Stomach (tissue), 9 donors: ENCODE results near the gene CRYBA1. TPM values are rescaled to one million over a fixed set of nuclear protein-coding genes. Genes with fewer than 3 reads are reported as not detected.

Experiments used
- DNase-seq, 2 donors: peaks; one replicate each; pipeline versions ENCODE4 v3.0.0 to v3.0.0-alpha.2; 2013 to 2019
- H3K27ac ChIP-seq, 5 donors: fragments of 200-600 bp in 4 of 5; sonication (generic) in 4 of 5; one replicate each; pipeline ENCODE4 v1.5.1; 2013 to 2019; ENCODE audit warnings: mild to moderate bottlenecking in 1 of 5, moderate library complexity in 1 of 5
- H3K27me3 ChIP-seq, 3 donors: fragments of 200-600 bp; sonication (generic); one replicate each; pipeline ENCODE4 v1.5.1; 2017 to 2019; ENCODE audit warnings: mixed run types in 1 of 3
- H3K36me3 ChIP-seq, 4 donors: fragments of 200-600 bp; sonication (generic); 1 replicate in 3 of 4; 2 replicates in 1 of 4; pipeline ENCODE4 v1.5.1; 2016 to 2019
- H3K4me1 ChIP-seq, 4 donors: fragments of 200-600 bp; sonication (generic); one replicate each; pipeline ENCODE4 v1.5.1; 2016 to 2019
- H3K4me3 ChIP-seq, 4 donors: fragments of 200-600 bp; sonication (generic) in 3 of 4; one replicate each; pipeline ENCODE4 v1.5.1; 2016 to 2019; ENCODE audit warnings: mild to moderate bottlenecking in 1 of 4
- H3K9me3 ChIP-seq, 4 donors: fragments of 200-600 bp; sonication (generic); one replicate each; pipeline ENCODE4 v1.5.1; 2016 to 2019
- EP300 ChIP-seq: sonication (generic); formaldehyde crosslinking; IDR thresholded peaks from one replicate; pipeline ENCODE4 v1.6.1; 2017; ENCODE audit warnings: antibody characterized with exemption
- POLR2A ChIP-seq, 4 donors: fragments of 450-650 bp; IDR thresholded peaks; one replicate each; pipeline ENCODE4 v1.6.1; 2016; ENCODE audit warnings: antibody characterized with exemption in 4 of 4, control low read depth in 2 of 4, mild to moderate bottlenecking in 1 of 4, moderate library complexity in 1 of 4
- POLR2AphosphoS5 ChIP-seq, 3 donors: sonication (generic); formaldehyde crosslinking; IDR thresholded peaks; one replicate each; pipeline ENCODE4 v1.6.1; 2016; ENCODE audit warnings: antibody characterized with exemption in 3 of 3
- WGBS, 5 donors: extraction: QIAGEN DNeasy Blood & Tissue Kit in 3 of 5; methylation state at CpG; one replicate each; pipeline versions ENCODE4 v1.1.5 to v1.1.7; 2013 to 2018; 5-methylcytosine and 5-hydroxymethylcytosine counted together
- intact Hi-C: fragments of 100-400 bp; cut with DNase I; formaldehyde crosslinking; loops from one replicate; pipeline ENCODE4 v1.15.1; 2023; ENCODE audit warnings: low total_unique reads
- polyA plus RNA-seq, 3 donors: library from polyadenylated mRNA; stranded (reverse); fragments of 200-250 nt; gene quantifications; one replicate each; pipeline ENCODE4 v1.2.3, GENCODE V29; 2013
- total RNA-seq, 5 donors: library from RNA; depleted of rRNA; stranded (reverse); fragments of >200 nt; gene quantifications; one replicate each; pipeline versions ENCODE4 v1.1.0 to v1.2.3, GENCODE V29; 2014 to 2016
- TF ChIP-seq, protein P1 (sequence below), 7 experiments: fragments of 450-650 bp in 4 of 7; fragments of 200-600 bp in 3 of 7; sonication (generic) in 3 of 7; IDR thresholded peaks; one replicate each; pipeline ENCODE4 v1.5.1; 2016 to 2019; ENCODE audit warnings: antibody characterized with exemption in 7 of 7, control low read depth in 2 of 7, mild to moderate bottlenecking in 1 of 7
- donor health status: healthy with polysubstance abuse.
- donor health status: Bipolar disorder and iron deficiency.
- donor health status: healthy.

CRYBA1 gene
- total and polyA plus RNA-seq, 8 donors, result not detected

DNA sequence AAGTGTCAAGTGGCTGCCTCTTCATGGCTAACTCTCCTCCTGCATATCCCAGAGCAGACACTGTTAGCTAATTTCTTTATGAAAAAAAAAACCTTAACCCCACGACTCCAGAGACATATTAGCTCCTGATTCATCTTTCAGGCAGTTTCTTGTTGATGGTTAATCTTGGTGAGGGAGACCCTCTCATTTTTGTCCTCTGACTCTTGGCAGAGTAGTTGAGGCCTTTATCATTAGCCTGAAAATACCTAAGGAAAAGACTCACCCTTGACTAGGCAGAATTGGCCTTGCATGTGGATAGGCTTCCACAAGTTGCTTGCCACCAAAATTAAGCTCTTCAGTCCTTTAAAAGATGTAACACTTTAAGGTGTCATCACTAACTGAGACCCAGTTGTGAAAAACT lies 4.0 kb downstream of the CRYBA1 start:
- no peak overlapping the region for H3K27ac ChIP-seq
- peaks cover 0 to 7% (median 0%) of the 10 kb centered on the region in 4 donors for H3K36me3 ChIP-seq
- no peaks in the 10 kb centered on the region for H3K9me3 ChIP-seq
- H3K4me3 ChIP-seq, result no peak overlapping the region
- no peak for DNase-seq
- TF ChIP-seq POLR2AphosphoS5 (IDR thresholded peaks at IDR 0.05) (no peak), EP300 (no peak), POLR2A (IDR thresholded peaks at IDR 0.05) (no peak)
- TF ChIP-seq, protein P1, sequence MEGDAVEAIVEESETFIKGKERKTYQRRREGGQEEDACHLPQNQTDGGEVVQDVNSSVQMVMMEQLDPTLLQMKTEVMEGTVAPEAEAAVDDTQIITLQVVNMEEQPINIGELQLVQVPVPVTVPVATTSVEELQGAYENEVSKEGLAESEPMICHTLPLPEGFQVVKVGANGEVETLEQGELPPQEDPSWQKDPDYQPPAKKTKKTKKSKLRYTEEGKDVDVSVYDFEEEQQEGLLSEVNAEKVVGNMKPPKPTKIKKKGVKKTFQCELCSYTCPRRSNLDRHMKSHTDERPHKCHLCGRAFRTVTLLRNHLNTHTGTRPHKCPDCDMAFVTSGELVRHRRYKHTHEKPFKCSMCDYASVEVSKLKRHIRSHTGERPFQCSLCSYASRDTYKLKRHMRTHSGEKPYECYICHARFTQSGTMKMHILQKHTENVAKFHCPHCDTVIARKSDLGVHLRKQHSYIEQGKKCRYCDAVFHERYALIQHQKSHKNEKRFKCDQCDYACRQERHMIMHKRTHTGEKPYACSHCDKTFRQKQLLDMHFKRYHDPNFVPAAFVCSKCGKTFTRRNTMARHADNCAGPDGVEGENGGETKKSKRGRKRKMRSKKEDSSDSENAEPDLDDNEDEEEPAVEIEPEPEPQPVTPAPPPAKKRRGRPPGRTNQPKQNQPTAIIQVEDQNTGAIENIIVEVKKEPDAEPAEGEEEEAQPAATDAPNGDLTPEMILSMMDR (IDR thresholded peaks at IDR 0.05), result no peak
- no peaks in the 10 kb centered on the region for H3K27me3 ChIP-seq
- 71 to 96% (median 92%) methylated on average over 1 of the region's 1 CpG for WGBS, 5 donors
- H3K4me1 ChIP-seq, result peaks cover 0 to 20% (median 11%) of the 10 kb centered on the region in 4 donors
- intact Hi-C loops, result no loop called here

DNA sequence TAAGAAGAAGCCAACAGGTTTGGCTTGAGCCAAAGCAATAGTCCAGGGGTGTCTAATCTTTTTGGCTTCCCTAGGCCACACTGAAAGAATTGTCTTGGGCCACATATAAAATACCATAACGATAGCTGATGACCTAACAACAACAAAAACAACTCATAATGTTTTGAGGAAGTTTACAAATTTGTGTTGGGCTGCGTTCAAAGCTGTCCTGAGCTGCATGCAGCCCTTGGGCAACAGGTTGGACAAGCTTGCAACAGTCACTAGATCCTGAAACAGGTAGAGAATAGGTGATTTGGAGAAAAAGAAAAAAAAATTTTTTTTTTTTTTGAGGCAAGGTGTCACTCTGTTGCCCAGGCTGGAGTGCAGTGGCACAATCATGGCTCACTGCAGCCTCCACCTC lies 4.5 kb downstream of the CRYBA1 start:
- TF ChIP-seq, protein P1 (IDR thresholded peaks at IDR 0.05), result no peak
- TF ChIP-seq POLR2AphosphoS5 (IDR thresholded peaks at IDR 0.05) (no peak), EP300 (no peak), POLR2A (IDR thresholded peaks at IDR 0.05) (no peak)
- intact Hi-C loops, result no loop called here
- peaks cover 4 to 25% (median 14%) of the 10 kb centered on the region in 4 donors for H3K4me1 ChIP-seq
- no peak overlapping the region for H3K4me3 ChIP-seq
- peaks cover 0 to 7% (median 0%) of the 10 kb centered on the region in 4 donors for H3K36me3 ChIP-seq
- 58 to 92% (median 81%) methylated on average over 2 of the region's 2 CpGs for WGBS, 5 donors
- no peak overlapping the region for H3K27ac ChIP-seq
- no peak for DNase-seq
- H3K9me3 ChIP-seq, result no peaks in the 10 kb centered on the region
- no peaks in the 10 kb centered on the region for H3K27me3 ChIP-seq

DNA sequence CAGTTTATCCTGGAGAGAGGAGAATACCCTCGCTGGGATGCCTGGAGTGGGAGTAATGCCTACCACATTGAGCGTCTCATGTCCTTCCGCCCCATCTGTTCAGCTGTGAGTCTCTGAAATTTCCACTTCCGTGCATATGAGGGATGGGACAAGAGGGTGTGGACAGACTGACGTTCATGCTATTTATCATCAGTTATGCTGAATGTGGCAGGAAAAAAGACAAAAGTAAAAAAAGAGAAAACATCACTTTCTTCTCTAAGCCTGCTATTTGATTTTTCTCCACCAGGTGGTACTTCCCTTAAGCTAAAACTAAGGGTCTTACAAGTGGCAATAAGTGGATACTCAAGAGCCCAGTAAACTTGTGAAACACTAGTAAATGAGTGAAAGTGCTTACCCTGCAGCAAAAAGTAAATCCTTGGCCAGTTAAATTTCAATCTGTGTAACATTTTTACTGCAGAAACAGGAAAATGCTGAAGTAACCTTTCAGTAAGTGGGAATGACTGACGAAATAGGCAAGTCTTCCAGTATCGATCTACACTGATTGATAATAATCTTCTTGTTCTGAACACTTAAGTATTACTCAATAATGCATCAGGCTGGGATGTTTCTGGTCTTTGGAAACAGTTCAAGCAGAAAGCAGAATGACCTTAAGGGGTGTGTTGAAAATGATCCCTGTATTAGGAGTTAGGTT lies 5.6 kb downstream of the CRYBA1 start:
- Histone ChIP-seq H3K4me3 (no peak overlapping the region), H3K4me1 (peaks cover 14 to 36% (median 24%) of the 10 kb centered on the region in 4 donors), H3K27ac (peak overlapping the region in 1 of 5 donors; percentile 6), H3K36me3 (peaks cover 0 to 7% (median 0%) of the 10 kb centered on the region in 4 donors), H3K27me3 (no peaks in the 10 kb centered on the region), H3K9me3 (no peaks in the 10 kb centered on the region)
- intact Hi-C loops, result no loop called here
- TF ChIP-seq, protein P1 (IDR thresholded peaks at IDR 0.05), result peak in 2 of 7 experiments; percentile 27 to 34
- no peak for TF ChIP-seq EP300
- DNase-seq, result peak in 1 of 2 donors; percentile 24
- WGBS, 5 donors, result 71 to 78% (median 76%) methylated on average over 7 of the region's 7 CpGs

DNA sequence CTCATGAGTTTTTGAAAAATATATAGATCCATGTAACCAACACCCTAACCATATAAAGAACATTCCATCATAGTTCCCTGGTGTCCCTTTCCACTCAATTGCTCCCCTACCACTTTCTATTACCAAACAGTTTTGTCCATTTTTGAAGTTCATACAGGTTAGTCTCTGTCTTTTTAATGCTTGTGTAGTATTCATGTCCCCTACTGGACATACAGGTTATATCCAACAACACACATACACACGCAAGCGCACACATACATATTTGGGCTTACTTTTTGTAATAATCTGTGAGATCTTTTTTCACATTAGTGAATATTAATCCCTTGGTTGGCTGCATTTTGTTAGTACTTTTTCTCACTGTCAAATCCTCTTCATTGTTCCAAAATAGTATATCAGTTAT lies 6.4 kb downstream of the CRYBA1 start:
- intact Hi-C loops, result no loop called here
- peaks cover 15 to 43% (median 32%) of the 10 kb centered on the region in 4 donors for H3K4me1 ChIP-seq
- TF ChIP-seq EP300 (no peak), POLR2AphosphoS5 (IDR thresholded peaks at IDR 0.05) (no peak), POLR2A (IDR thresholded peaks at IDR 0.05) (no peak)
- TF ChIP-seq, protein P1 (IDR thresholded peaks at IDR 0.05), result no peak

More for the DNA sequence above, 6.4 kb downstream of the CRYBA1 start:
- Histone ChIP-seq H3K4me3 (no peak overlapping the region), H3K36me3 (peaks cover 0 to 7% (median 0%) of the 10 kb centered on the region in 4 donors), H3K27me3 (no peaks in the 10 kb centered on the region), H3K9me3 (no peaks in the 10 kb centered on the region), H3K27ac (no peak overlapping the region)
- DNase-seq, result no peak
- 87 to 95% (median 90%) methylated on average over 2 of the region's 2 CpGs for WGBS, 5 donors
